ENCODE results near the gene RALGPS1.
"Not testable (repeated sequence)": the region's sequence is repeated elsewhere in the genome, so short reads cannot be mapped to it uniquely, and the experiment has no call there.

Gene RALGPS1

DNA sequence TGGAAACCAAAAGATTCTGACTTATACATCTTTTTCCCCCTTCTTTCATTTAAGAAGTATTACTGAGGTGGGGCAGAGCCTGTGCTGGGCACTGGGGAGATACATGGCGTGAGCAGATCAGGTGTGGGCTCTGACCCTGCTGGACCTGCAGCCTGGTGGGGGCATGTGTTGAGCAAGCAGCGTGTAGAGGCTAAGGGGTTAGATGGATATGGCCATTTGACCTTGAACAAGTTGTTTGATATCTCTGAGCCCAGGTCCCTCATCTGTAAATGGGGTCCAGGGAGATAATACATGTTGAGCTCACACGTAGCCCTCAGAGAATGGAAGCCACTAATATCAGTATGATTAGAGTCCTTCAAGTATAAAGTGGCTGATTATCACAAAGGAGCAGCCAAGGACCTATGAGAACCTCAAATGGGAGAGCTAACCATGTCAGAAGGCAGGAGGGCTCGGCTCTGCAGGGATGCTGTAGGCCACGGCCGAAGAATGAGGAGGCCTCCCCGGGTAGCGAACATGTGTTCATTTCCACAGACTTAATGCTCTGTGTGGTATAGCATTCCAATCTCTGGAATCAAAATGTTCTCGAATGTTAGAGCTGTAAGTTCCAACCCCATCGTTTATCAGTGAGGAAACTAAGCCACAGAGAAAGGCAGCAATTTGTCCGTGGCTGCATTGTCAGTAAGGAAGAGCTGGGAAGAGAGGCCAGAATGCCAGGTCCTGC lies 223.2 kb downstream of the RALGPS1 start:
- no peak for DNase-seq (ENCODE audit: low read depth)
- no peak overlapping the region for H3K4me3 ChIP-seq (ENCODE audit: low read depth, low read length)

- no peak overlapping the region for H3K4me3 ChIP-seq (ENCODE audit: low read depth, low read length)
Observed at GRCh38 chr9:127138444-127138843, 223.9 kb downstream of the RALGPS1 start.

GRCh38 chr9:127139071-127139731 lies 224.6 kb downstream of the RALGPS1 start:
- DNase-seq (ENCODE audit: low read depth) = no peak
- no peak overlapping the region for H3K4me3 ChIP-seq (ENCODE audit: low read depth, low read length)

More at GRCh38 chr9:127138444-127138843, 223.9 kb downstream of the RALGPS1 start:
- DNase-seq (ENCODE audit: low read depth) = no peak

GRCh38 chr9:127139775-127140174 lies 225.2 kb downstream of the RALGPS1 start:
- H3K4me3 ChIP-seq (ENCODE audit: low read depth, low read length) = no peak overlapping the region
- no peak for DNase-seq (ENCODE audit: low read depth)

DNA sequence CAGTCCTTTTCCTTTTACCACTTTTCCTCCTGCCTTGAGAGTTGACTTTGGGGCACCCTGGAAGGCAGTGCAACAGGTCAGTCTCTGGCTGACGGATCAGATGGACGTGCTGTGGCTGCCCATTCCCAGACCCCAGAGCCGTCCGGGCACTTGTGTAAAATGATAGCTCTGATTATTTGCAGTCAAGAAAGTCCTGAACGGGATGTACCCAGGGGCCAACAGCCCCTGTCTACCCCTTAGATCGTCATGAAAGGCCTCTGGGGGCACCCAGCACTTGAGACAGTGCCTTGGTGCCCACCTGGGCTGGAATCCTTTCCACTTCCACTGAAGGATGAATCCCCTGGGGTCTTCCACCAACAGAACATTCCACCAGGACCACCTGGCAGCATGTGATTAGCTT lies 225.6 kb downstream of the RALGPS1 start:
- DNase-seq (ENCODE audit: low read depth) = no peak
- H3K4me3 ChIP-seq (ENCODE audit: low read depth, low read length) = no peak overlapping the region

DNA sequence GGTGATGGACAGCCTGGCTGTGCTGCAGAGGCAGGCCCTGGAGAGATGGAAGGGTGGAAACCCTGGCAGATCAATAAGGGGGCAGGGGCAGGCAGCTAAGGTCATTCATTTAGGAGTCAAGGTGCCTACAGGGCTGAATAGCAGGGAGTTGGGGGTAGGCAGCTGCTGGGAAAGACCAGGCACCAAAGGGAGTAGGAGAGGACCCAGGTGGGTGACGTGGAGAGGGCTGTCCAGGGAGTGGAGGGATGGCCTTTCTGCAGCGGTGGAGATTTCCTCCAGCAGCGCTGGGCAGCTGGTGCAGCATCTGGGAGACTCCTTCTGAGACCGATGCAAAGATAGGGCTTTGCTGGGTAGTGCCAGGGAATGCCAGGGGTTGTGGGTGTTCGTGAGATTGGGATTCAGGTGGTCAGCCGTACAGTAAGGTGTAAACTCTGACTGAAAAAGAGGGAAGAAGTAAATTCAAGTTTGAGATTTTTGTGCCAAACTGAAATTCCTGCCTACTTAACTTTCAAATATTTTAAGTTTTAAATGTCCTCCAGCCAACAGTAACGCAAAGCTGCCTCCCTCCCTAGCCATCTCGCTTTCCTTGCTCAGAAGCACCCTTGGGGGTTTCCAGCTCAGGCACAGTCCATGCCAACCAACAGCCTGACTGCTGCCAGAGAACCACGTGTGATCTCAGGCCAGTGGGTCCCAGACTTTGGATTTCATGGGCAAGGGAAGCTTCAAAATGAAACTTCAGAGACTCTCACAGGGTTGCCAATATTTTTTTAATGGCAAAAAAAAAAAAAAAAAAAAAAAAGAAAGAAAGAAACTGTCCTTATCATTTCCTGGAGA lies 226.5 kb downstream of the RALGPS1 start:
- DNase-seq (ENCODE audit: low read depth) = no peak
- no peak overlapping the region for H3K4me3 ChIP-seq (ENCODE audit: low read depth, low read length)

GRCh38 chr9:127142291-127142690 lies 227.7 kb downstream of the RALGPS1 start:
- H3K4me3 ChIP-seq (ENCODE audit: low read depth, low read length) = no peak overlapping the region
- no peak for DNase-seq (ENCODE audit: low read depth)

DNA sequence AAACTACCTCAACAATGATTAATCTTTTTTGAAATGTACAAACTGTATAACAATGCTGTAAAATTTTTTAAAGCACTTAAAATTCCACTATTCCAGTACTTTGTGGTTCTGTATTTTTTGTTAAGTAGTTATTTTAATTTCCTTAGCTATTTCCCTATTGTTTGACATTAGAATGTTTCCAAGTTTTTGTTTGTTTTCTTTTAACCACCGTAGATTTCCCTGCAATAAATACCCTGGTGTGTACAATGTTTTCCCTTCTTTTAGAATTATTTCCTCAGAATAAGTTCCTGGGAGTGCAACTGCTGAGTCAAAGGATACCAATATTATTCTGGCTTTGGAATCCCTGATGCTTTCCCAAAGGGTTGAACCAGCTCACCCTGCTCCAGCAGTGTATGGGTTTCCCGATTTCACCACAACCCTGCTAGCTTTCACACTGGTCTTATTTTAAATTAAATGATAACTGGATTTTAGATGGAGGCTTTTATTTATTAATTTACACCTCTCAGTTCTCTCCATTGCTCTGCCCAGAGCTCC lies 228.4 kb downstream of the RALGPS1 start:
- H3K4me3 ChIP-seq (ENCODE audit: low read depth, low read length) = no peak overlapping the region
- no peak for DNase-seq (ENCODE audit: low read depth)

- DNase-seq (ENCODE audit: low read depth) = no peak
- no peak overlapping the region for H3K4me3 ChIP-seq (ENCODE audit: low read depth, low read length)
Observed at GRCh38 chr9:127143920-127144465, 229.4 kb downstream of the RALGPS1 start.

DNA sequence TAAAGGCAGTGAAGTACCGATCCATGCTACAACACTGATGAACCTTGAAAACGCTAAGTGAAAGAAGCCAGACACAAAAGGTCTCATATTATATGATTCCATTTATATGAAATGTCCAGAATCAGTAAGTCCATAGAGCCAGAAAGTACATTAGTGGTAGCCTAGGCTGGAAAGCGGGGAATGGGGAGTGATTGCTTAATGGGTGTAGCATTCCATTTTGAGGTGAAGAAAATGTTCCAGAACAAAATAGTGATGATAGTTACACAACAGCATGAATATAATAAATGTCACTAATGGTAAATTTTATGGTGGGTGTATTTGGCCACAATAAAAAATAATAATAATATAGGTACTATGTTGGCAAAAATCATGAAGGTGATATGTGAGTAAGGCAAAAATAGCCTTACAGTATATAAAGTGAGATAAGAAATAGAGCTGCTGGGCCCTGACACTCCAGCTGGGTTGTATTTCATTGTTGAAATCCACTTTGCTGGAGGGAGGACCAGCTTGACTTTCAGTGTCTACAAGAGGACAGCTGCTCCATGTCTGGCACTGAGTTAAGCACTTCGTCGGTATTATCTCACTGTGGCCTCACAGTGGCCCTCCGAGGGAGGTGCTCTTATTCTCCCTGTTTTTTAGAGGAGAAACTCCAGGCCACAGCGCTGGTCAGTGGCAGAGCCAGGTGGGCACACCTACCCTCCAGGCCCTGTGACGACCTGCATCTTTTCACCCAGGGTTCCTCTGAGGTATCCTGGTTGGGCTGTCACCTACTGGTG lies 230.3 kb downstream of the RALGPS1 start:
- DNase-seq (ENCODE audit: low read depth) = no peak
- H3K4me3 ChIP-seq (ENCODE audit: low read depth, low read length) = no peak overlapping the region

- DNase-seq (ENCODE audit: low read depth); H3K4me3 ChIP-seq (ENCODE audit: low read depth, low read length): not testable (repeated sequence)
Observed at GRCh38 chr9:127146841-127147240, 232.3 kb downstream of the RALGPS1 start.

GRCh38 chr9:127147251-127147650 lies 232.7 kb downstream of the RALGPS1 start:
- no peak overlapping the region for H3K4me3 ChIP-seq (ENCODE audit: low read depth, low read length)
- DNase-seq (ENCODE audit: low read depth) = no peak

- DNase-seq (ENCODE audit: low read depth) = no peak
- H3K4me3 ChIP-seq (ENCODE audit: low read depth, low read length) = no peak overlapping the region
Observed at GRCh38 chr9:127148014-127148413, 233.4 kb downstream of the RALGPS1 start.

DNA sequence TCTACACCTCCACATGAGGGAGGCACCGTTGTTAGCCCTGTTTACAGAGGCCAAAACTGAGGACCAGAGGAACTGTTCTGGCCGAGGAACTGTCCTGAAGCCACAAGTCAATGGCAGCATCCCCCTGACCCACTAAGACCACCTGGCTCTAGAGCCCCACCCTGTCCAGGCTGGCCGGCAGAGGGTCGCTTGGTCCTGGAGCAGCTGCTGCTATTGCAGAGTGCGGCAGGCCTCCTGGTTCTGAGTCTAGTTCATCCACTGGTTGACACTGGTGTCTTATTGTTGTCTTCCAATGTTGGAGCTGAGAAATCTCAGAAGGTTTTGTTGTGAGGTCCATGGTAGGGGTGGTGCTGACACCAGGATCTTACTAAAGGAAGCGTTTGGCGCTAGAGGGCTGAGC lies 234.4 kb downstream of the RALGPS1 start:
- no peak overlapping the region for H3K4me3 ChIP-seq (ENCODE audit: low read depth, low read length)
- no peak for DNase-seq (ENCODE audit: low read depth)

DNA sequence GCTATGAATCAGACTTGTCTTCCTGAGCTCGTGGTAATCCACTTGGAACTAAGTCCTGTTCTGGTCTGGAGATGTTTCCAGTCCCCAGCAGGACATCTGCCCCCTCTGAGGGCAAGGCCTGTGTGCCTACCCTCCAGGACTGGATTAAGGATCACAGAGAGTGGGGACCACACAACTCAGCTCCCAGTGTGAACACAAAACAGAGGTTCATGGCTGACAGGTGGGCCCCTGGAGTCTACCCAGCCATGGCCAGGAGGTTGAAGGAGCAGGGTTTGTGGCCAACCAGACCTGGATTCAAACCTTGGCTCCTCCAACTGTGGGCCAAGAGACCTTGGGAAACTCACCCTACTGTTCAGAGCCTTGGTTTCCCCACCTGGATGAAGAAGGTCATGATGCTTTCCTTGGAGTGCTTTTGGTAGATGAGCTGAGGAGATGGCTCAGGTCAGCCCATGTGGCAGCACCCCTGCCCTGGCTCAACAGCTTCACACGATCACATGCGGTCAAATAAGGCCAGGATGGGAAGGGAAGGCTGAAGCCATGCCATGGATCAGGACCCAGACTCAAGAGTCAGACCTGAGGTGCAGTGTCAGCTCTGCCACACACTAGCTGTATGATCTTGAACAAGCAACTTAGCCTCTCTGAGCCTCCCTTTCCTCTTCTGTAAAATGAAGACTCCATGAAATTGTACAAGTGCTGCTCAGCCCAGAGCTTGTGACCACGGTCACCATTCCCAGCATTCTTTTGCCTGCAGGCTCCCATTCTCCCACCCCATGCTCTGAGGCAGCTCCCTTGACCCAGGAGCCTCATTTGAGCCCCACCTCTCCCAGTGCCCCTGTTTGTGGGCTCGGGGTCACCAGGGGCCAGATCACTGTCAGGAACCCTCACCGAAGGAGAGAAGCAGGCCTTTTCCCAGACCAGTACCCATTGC lies 235.1 kb downstream of the RALGPS1 start:
- DNase-seq (ENCODE audit: low read depth) = no peak
- H3K4me3 ChIP-seq (ENCODE audit: low read depth, low read length) = no peak overlapping the region

DNA sequence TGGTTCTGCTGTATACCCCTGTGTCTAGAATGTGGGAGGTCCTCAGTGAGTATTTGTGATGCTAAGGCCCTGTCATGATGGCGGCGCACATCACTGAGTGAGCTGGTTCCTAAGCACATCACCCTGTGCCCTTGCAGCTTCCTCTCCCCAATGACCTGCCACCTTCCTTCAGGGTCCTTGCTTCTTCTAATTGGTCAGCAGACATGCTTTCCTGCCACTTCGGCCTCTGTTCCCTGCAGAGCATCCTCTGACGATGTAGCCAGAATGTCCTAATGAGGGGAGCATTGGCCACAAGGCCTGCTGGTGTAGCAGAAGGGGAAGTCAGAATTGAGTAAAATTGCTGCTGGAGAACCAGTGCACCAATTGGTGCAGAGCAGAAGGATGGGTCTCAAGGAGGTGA lies 238.9 kb downstream of the RALGPS1 start:
- DNase-seq (ENCODE audit: low read depth) = no peak
- no peak overlapping the region for H3K4me3 ChIP-seq (ENCODE audit: low read depth, low read length)

GRCh38 chr9:127154003-127154389 lies 239.4 kb downstream of the RALGPS1 start:
- no peak overlapping the region for H3K4me3 ChIP-seq (ENCODE audit: low read depth, low read length)
- no peak for DNase-seq (ENCODE audit: low read depth)

Data from skeletal muscle cell (primary cell).